ENCODE data around the gene ATP11A. TPM values are rescaled to one million over a fixed set of nuclear protein-coding genes. Genes with fewer than 3 reads are reported as not detected.

ATP11A gene
- total and polyA plus RNA-seq, 2 experiments from 2014 or later, result 4.9 to 5.0 TPM

- WGBS, 2 experiments (ENCODE audit: low coverage in 1 of 2, low lambda C conversion rate in 2 of 2, missing lambda C conversion rate in 2 of 2), result 96 to 97% methylated on average over 13 to 17 of the region's 17 CpGs
- H3K36me3 ChIP-seq (ENCODE audit: low read depth), result no peaks in the 10 kb centered on the region
- TF ChIP-seq EZH2phosphoT487 (IDR thresholded peaks at IDR 0.05; ENCODE audit: insufficient read depth, low read depth) (no peak), EZH2 (IDR thresholded peaks at IDR 0.05; ENCODE audit: insufficient read depth, poor library complexity, severe bottlenecking) (no peak)
- DNase-seq, result no peak
- H3K9ac ChIP-seq, result no peak overlapping the region
- no peak overlapping the region for H3K27ac ChIP-seq
- no peaks in the 10 kb centered on the region for H4K20me1 ChIP-seq (ENCODE audit: insufficient read depth)
- no peak overlapping the region for H2AFZ ChIP-seq
- H3K79me2 ChIP-seq (ENCODE audit: insufficient read depth), result no peaks in the 10 kb centered on the region
- no peaks in the 10 kb centered on the region for H3F3A ChIP-seq (ENCODE audit: insufficient read depth)
- no peaks in the 10 kb centered on the region for H3K9me3 ChIP-seq (ENCODE audit: low read depth)
- no peak overlapping the region for H3K4me2 ChIP-seq (ENCODE audit: unreplicated experiment)
- no peaks in the 10 kb centered on the region for H3K27me3 ChIP-seq (replicated peaks; ENCODE audit: insufficient read depth)
- no peaks in the 10 kb centered on the region for H3K9me2 ChIP-seq (ENCODE audit: insufficient read depth)
- no peak overlapping the region for H3K4me3 ChIP-seq
- H3K4me1 ChIP-seq (ENCODE audit: insufficient read depth), result peaks cover 5% of the 10 kb centered on the region; the same call in 1 of the 2 replicates
- in situ Hi-C loops (cut with MboI), result no loop called here
Measured at GRCh38 chr13:112723771-112724170, 33.9 kb downstream of the ATP11A start.

DNA sequence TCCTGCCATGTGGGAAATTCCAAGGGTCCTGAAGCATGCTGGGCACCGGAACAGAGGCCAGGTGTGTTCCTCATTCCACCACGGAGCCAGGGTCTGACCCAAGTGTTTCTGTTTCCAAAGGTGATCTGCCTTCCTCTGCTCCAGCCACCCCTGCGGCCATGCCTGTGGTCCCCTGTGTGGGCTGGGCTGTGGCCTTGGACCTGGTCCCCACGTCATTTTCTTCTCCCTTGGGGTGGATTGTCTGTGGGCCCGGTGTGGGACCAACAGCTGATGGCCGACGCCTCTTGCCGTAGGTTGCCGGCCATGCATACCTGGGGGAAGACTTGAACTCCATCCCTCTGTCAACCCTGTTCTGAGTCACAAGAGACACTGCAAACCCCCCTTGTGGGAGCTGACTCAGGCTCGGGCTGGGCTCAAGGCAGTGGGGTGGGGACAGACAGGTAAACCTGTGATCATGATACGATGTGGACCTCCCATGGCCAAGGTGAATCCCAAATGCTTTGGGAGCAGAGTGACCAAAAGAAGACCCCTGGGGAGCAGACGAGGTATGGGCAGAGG lies 35.0 kb downstream of the ATP11A start:
- WGBS, 2 experiments (ENCODE audit: low coverage in 1 of 2, low lambda C conversion rate in 2 of 2, missing lambda C conversion rate in 2 of 2), result 88 to 92% methylated on average over 12 of the region's 12 CpGs
- no peaks in the 10 kb centered on the region for H3K9me2 ChIP-seq (ENCODE audit: insufficient read depth)
- in situ Hi-C loops (cut with MboI), result no loop called here
- no peak overlapping the region for H3K9ac ChIP-seq
- H3K79me2 ChIP-seq (ENCODE audit: insufficient read depth), result no peaks in the 10 kb centered on the region
- no peaks in the 10 kb centered on the region for H3K36me3 ChIP-seq (ENCODE audit: low read depth)
- peaks cover 5% of the 10 kb centered on the region; the same call in 1 of the 2 replicates for H3K4me1 ChIP-seq (ENCODE audit: insufficient read depth)
- H3K9me3 ChIP-seq (ENCODE audit: low read depth), result no peaks in the 10 kb centered on the region
- H3K4me2 ChIP-seq (ENCODE audit: unreplicated experiment), result no peak overlapping the region
- H3K27ac ChIP-seq, result no peak overlapping the region
- no peaks in the 10 kb centered on the region for H3K27me3 ChIP-seq (replicated peaks; ENCODE audit: insufficient read depth)
- DNase-seq, result no peak
- TF ChIP-seq EZH2 (IDR thresholded peaks at IDR 0.05; ENCODE audit: insufficient read depth, poor library complexity, severe bottlenecking) (no peak), EZH2phosphoT487 (IDR thresholded peaks at IDR 0.05; ENCODE audit: insufficient read depth, low read depth) (no peak)
- no peak overlapping the region for H3K4me3 ChIP-seq
- no peaks in the 10 kb centered on the region for H3F3A ChIP-seq (ENCODE audit: insufficient read depth)
- H4K20me1 ChIP-seq (ENCODE audit: insufficient read depth), result no peaks in the 10 kb centered on the region
- H2AFZ ChIP-seq, result no peak overlapping the region

- DNase-seq, result no peak
- no peaks in the 10 kb centered on the region for H3K9me3 ChIP-seq (ENCODE audit: low read depth)
- no peaks in the 10 kb centered on the region for H3K9me2 ChIP-seq (ENCODE audit: insufficient read depth)
- no peaks in the 10 kb centered on the region for H4K20me1 ChIP-seq (ENCODE audit: insufficient read depth)
- H3K79me2 ChIP-seq (ENCODE audit: insufficient read depth), result no peaks in the 10 kb centered on the region
- no peak overlapping the region for H2AFZ ChIP-seq
- H3K27me3 ChIP-seq (replicated peaks; ENCODE audit: insufficient read depth), result no peaks in the 10 kb centered on the region
- no peak overlapping the region for H3K4me2 ChIP-seq (ENCODE audit: unreplicated experiment)
- WGBS, 2 experiments (ENCODE audit: low coverage in 1 of 2, low lambda C conversion rate in 2 of 2, missing lambda C conversion rate in 2 of 2), result 79% methylated on average over 18 of the region's 18 CpGs
- no peak overlapping the region for H3K9ac ChIP-seq
- H3K36me3 ChIP-seq (ENCODE audit: low read depth), result no peaks in the 10 kb centered on the region
- no peaks in the 10 kb centered on the region for H3F3A ChIP-seq (ENCODE audit: insufficient read depth)
- peaks cover 5% of the 10 kb centered on the region; the same call in 1 of the 2 replicates for H3K4me1 ChIP-seq (ENCODE audit: insufficient read depth)
- in situ Hi-C loops (cut with MboI), result no loop called here
- no peak overlapping the region for H3K27ac ChIP-seq
- no peak for TF ChIP-seq EZH2phosphoT487 (IDR thresholded peaks at IDR 0.05; ENCODE audit: insufficient read depth, low read depth)
- TF ChIP-seq EZH2 (IDR thresholded peaks at IDR 0.05; ENCODE audit: insufficient read depth, poor library complexity, severe bottlenecking), result no peak
- no peak overlapping the region for H3K4me3 ChIP-seq
Measured at GRCh38 chr13:112725346-112726015, 35.6 kb downstream of the ATP11A start.

- Histone ChIP-seq H3K9me2 (ENCODE audit: insufficient read depth) (no peaks in the 10 kb centered on the region), H3K4me2 (ENCODE audit: unreplicated experiment) (no peak overlapping the region), H3K27ac (no peak overlapping the region), H3K4me1 (ENCODE audit: insufficient read depth) (peaks cover 5% of the 10 kb centered on the region; the same call in 1 of the 2 replicates), H3K4me3 (no peak overlapping the region), H3K9me3 (ENCODE audit: low read depth) (no peaks in the 10 kb centered on the region), H3K27me3 (replicated peaks; ENCODE audit: insufficient read depth) (no peaks in the 10 kb centered on the region), H3F3A (ENCODE audit: insufficient read depth) (no peaks in the 10 kb centered on the region), H4K20me1 (ENCODE audit: insufficient read depth) (no peaks in the 10 kb centered on the region), H3K36me3 (ENCODE audit: low read depth) (no peaks in the 10 kb centered on the region), H3K9ac (no peak overlapping the region), H3K79me2 (ENCODE audit: insufficient read depth) (no peaks in the 10 kb centered on the region), H2AFZ (no peak overlapping the region)
- WGBS, 2 experiments (ENCODE audit: low coverage in 1 of 2, low lambda C conversion rate in 2 of 2, missing lambda C conversion rate in 2 of 2), result 83 to 88% methylated on average over 12 to 17 of the region's 17 CpGs
- TF ChIP-seq EZH2phosphoT487 (IDR thresholded peaks at IDR 0.05; ENCODE audit: insufficient read depth, low read depth), result no peak
- no peak for TF ChIP-seq EZH2 (IDR thresholded peaks at IDR 0.05; ENCODE audit: insufficient read depth, poor library complexity, severe bottlenecking)
- in situ Hi-C loops (cut with MboI), result no loop called here
- no peak for DNase-seq
Measured at GRCh38 chr13:112726016-112726767, 36.4 kb downstream of the ATP11A start.
